PC-3 (cell line): ENCODE results near the gene LRP5. TPM values are rescaled to one million over a fixed set of nuclear protein-coding genes. Genes with fewer than 3 reads are reported as not detected.

Experiments used
- ATAC-seq: fragments of 200-7000 bp; cut with Tn5 transposase; 2 replicates; pipeline ENCODE4 v1.9.1; 2020; ENCODE audit warnings: mild to moderate bottlenecking, moderate library complexity
- BruUV-seq: library from RNA; stranded (reverse); fragments of 400-500 nt; replicated peaks from 2 replicates; lab custom pipeline; 2021; lab: Mats Ljungman, UMichigan
- CTCF ChIA-PET: fragments of 300-600 bp; sonication (Branson Sonifier 250); formaldehyde crosslinking; loops from one replicate; lab custom pipeline; 2022; ENCODE audit warnings: antibody characterized with exemption; lab: Charles Lee
- POLR2A ChIA-PET: fragments of 300-600 bp; sonication (Branson Sonifier 250); formaldehyde crosslinking; loops from one replicate; lab custom pipeline; 2022; ENCODE audit warnings: antibody characterized with exemption; ENCODE audit not compliant: unreplicated experiment; lab: Charles Lee
- DNase-seq: peaks from one replicate; pipeline ENCODE4 v3.0.0-alpha.2; 2015
- H2AFZ ChIP-seq: fragments of 300-600 bp; sonication (generic); 2 replicates; pipeline ENCODE4 v1.6.0; 2016; ENCODE audit warnings: antibody characterized with exemption, low read length
- H3F3A ChIP-seq: fragments of 300-600 bp; sonication (generic); one replicate; pipeline ENCODE4 v1.6.0; 2017; ENCODE audit warnings: antibody characterized with exemption, low read length, control low read depth, mild to moderate bottlenecking; ENCODE audit not compliant: unreplicated experiment
- H3K27ac ChIP-seq: fragments of 300-600 bp; sonication (generic); 2 replicates; pipeline ENCODE4 v1.5.1; 2016; ENCODE audit warnings: mild to moderate bottlenecking, low read length
- H3K27me3 ChIP-seq: fragments of 300-600 bp; sonication (generic); 2 replicates; pipeline ENCODE4 v1.6.1; 2016; ENCODE audit warnings: low read length, mixed read lengths
- H3K36me3 ChIP-seq: fragments of 300-600 bp; sonication (generic); 2 replicates; pipeline ENCODE4 v1.6.1; 2016; ENCODE audit warnings: low read depth, mixed run types, low read length, mixed read lengths
- H3K4me1 ChIP-seq: fragments of 300-600 bp; sonication (generic); 2 replicates; pipeline ENCODE4 v1.5.1; 2016; ENCODE audit warnings: low read length; ENCODE audit not compliant: insufficient read depth
- H3K4me2 ChIP-seq: fragments of 300-600 bp; sonication (generic); 2 replicates; pipeline ENCODE4 v1.6.0; 2016; ENCODE audit warnings: low read length
- H3K4me3 ChIP-seq: fragments of 300-600 bp; sonication (generic); 2 replicates; pipeline ENCODE4 v1.5.1; 2016; ENCODE audit warnings: mild to moderate bottlenecking, low read length, mixed read lengths
- H3K79me2 ChIP-seq: fragments of 300-600 bp; sonication (generic); 2 replicates; pipeline ENCODE4 v1.6.1; 2017; ENCODE audit warnings: low read length, mixed read lengths
- H3K9ac ChIP-seq: fragments of 300-600 bp; sonication (generic); 2 replicates; pipeline ENCODE4 v1.6.0; 2016; ENCODE audit warnings: mild to moderate bottlenecking, low read length
- H3K9me2 ChIP-seq: fragments of 300-600 bp; sonication (generic); replicated peaks from 2 replicates; pipeline ENCODE4 v1.6.1; 2016; ENCODE audit warnings: mixed run types, low read length, mixed read lengths
- H3K9me3 ChIP-seq: fragments of 300-600 bp; sonication (generic); 2 replicates; pipeline ENCODE4 v1.6.1; 2016; ENCODE audit warnings: low read length, mixed read lengths
- H4K20me1 ChIP-seq: fragments of 300-600 bp; sonication (generic); 2 replicates; pipeline ENCODE4 v1.6.1; 2016; ENCODE audit warnings: low read length, mixed read lengths
- EZH2 ChIP-seq: fragments of 300-600 bp; sonication (generic); IDR thresholded peaks from one replicate; pipeline ENCODE4 v1.6.1; 2017; ENCODE audit warnings: antibody characterized with exemption, mild to moderate bottlenecking, low read length; ENCODE audit not compliant: unreplicated experiment
- EZH2phosphoT487 ChIP-seq: fragments of 300-600 bp; sonication (generic); IDR thresholded peaks from 2 replicates; pipeline ENCODE4 v1.6.1; 2018; ENCODE audit warnings: mild to moderate bottlenecking, antibody characterized with exemption, low read length, borderline replicate concordance
- intact Hi-C: fragments of 100-400 bp; cut with micrococcal nuclease; formaldehyde crosslinking; loops from 2 replicates; pipeline ENCODE4 v1.9.0; 2023
- total RNA-seq: library from RNA; depleted of rRNA; stranded (reverse); fragments of >200 nt; gene quantifications from 2 replicates; pipeline ENCODE4 v1.2.3, GENCODE V29; 2014
- TF ChIP-seq, protein P1 (sequence below): fragments of 300-600 bp; sonication (generic); conservative IDR thresholded peaks from 2 replicates; pipeline ENCODE4 v1.5.1; 2017; ENCODE audit warnings: antibody characterized with exemption, low read depth, mild to moderate bottlenecking, low read length

LRP5 gene
- total RNA-seq, 1 experiment from 2014 or later = 64.3 TPM

DNA sequence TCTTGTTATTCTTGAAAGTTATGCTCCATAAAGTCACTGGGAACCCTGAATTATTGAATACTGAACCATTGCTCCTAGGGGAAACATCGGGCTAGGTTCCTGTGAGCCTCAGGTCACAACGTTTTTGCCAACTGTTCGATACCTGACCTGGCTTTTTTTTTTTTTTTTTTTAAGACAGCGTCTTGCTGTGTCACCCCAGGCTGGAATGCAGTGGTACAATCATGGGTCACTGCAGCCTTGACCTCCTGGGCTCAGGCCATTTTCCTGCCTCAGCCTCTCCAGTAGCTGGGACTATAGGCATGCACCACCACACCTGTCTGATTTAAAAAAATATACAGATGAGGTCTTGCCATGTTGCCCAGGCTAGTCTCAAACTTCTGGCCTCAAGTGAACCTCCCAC is 22.5 kb downstream of the LRP5 start:
- CTCF ChIA-PET = interaction anchor here (0.7 kb wide), 1 partner anchor 61 kb away, joined by 11 read pairs; no protein-coding TSS in a partner anchor

DNA sequence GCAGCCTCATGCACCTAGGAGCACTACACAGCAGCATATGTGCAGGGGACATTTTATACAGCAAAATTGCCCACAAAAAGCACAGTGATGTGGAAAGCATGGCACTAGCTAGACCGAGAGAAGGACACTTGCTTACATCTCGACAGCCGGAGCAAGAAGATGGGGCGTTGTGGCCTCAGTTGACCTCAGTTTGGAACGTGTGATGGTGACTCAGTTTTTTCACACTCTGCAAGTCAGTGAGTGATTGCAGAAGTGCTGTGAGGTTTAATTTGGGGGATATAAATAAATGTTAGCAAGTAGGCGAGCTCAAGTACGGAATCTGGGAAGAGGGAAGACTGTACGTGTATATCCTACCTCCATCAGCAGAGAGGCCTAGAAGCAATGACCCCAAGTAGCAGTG is 23.3 kb downstream of the LRP5 start:
- peaks cover 91% of the 10 kb centered on the region for H3K79me2 ChIP-seq
- no peaks in the 10 kb centered on the region for H3F3A ChIP-seq
- no peak overlapping the region for H3K4me2 ChIP-seq
- H3K27me3 ChIP-seq = no peaks in the 10 kb centered on the region
- no peak for DNase-seq
- no peak for TF ChIP-seq EZH2phosphoT487
- no peaks in the 10 kb centered on the region for H3K9me2 ChIP-seq
- ATAC-seq = no peak
- no peak overlapping the region for H3K9ac ChIP-seq
- H3K27ac ChIP-seq = no peak overlapping the region
- BruUV-seq = no TSS peak
- H3K9me3 ChIP-seq = no peaks in the 10 kb centered on the region
- ChIA-PET CTCF (interaction anchor here (0.7 kb wide), 1 partner anchor 60 kb away, joined by 11 read pairs; no protein-coding TSS in a partner anchor), POLR2A (no interaction called here)
- peaks cover 12% of the 10 kb centered on the region; the same call in 1 of the 2 replicates for H4K20me1 ChIP-seq
- intact Hi-C loops = no loop called here
- H3K4me3 ChIP-seq = no peak overlapping the region
- H3K4me1 ChIP-seq = peaks cover 6% of the 10 kb centered on the region
- H3K36me3 ChIP-seq = no peaks in the 10 kb centered on the region
- no peak overlapping the region for H2AFZ ChIP-seq

More for the DNA sequence above, 22.5 kb downstream of the LRP5 start:
- no peak for DNase-seq
- Histone ChIP-seq H3K4me3 (no peak overlapping the region), H3K4me1 (no peaks in the 10 kb centered on the region), H3K27me3 (no peaks in the 10 kb centered on the region), H3K27ac (no peak overlapping the region), H3K9me3 (no peaks in the 10 kb centered on the region), H3K9ac (no peak overlapping the region), H4K20me1 (peaks cover 12% of the 10 kb centered on the region; the same call in 1 of the 2 replicates), H3K4me2 (no peak overlapping the region), H3K36me3 (no peaks in the 10 kb centered on the region), H3K79me2 (peaks cover 91% of the 10 kb centered on the region), H3F3A (no peaks in the 10 kb centered on the region), H3K9me2 (no peaks in the 10 kb centered on the region), H2AFZ (no peak overlapping the region)
- BruUV-seq = no TSS peak
- intact Hi-C loops = no loop called here
- POLR2A ChIA-PET = no interaction called here
- TF ChIP-seq EZH2phosphoT487 (no peak), EZH2 (no peak)
- TF ChIP-seq, protein P1, sequence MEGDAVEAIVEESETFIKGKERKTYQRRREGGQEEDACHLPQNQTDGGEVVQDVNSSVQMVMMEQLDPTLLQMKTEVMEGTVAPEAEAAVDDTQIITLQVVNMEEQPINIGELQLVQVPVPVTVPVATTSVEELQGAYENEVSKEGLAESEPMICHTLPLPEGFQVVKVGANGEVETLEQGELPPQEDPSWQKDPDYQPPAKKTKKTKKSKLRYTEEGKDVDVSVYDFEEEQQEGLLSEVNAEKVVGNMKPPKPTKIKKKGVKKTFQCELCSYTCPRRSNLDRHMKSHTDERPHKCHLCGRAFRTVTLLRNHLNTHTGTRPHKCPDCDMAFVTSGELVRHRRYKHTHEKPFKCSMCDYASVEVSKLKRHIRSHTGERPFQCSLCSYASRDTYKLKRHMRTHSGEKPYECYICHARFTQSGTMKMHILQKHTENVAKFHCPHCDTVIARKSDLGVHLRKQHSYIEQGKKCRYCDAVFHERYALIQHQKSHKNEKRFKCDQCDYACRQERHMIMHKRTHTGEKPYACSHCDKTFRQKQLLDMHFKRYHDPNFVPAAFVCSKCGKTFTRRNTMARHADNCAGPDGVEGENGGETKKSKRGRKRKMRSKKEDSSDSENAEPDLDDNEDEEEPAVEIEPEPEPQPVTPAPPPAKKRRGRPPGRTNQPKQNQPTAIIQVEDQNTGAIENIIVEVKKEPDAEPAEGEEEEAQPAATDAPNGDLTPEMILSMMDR = no peak
- ATAC-seq = no peak

DNA sequence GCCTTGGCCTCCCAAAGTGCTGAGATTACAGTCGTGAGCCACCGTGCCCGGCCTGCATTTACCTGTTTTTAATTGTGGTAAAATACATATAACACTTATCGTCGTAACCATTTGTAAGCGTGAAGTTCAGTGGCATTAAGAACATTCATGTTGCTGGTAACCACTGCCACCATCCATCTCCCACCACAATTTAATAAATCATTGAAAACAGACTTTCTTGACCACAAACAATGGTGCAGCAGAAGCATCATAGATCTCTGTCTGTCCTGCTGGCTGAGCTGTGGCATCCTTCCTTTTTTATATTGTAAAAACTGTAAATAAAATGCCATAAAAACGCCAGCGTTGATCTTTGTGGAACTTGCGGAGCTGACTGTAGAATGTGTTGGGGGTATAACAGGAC is 24.3 kb downstream of the LRP5 start:
- no peak overlapping the region for H2AFZ ChIP-seq
- no peaks in the 10 kb centered on the region for H3K9me2 ChIP-seq
- H3K79me2 ChIP-seq = peaks cover 92% of the 10 kb centered on the region
- H3K27ac ChIP-seq = no peak overlapping the region
- DNase-seq = no peak
- BruUV-seq = no TSS peak
- H3K4me2 ChIP-seq = no peak overlapping the region
- no peaks in the 10 kb centered on the region for H3F3A ChIP-seq
- H3K4me3 ChIP-seq = no peak overlapping the region
- ChIA-PET CTCF (no interaction called here), POLR2A (interaction anchor here (0.6 kb wide), 1 partner anchor 70 kb away, joined by 3 read pairs; no protein-coding TSS in a partner anchor)
- H3K4me1 ChIP-seq = peaks cover 17% of the 10 kb centered on the region
- intact Hi-C loops = no loop called here
- no peaks in the 10 kb centered on the region for H3K9me3 ChIP-seq
- no peak overlapping the region for H3K9ac ChIP-seq
- no peak for ATAC-seq
- no peaks in the 10 kb centered on the region for H3K27me3 ChIP-seq
- TF ChIP-seq EZH2 = no peak
- TF ChIP-seq, protein P1 = no peak
- TF ChIP-seq EZH2phosphoT487 = no peak
- H4K20me1 ChIP-seq = peaks cover 19% of the 10 kb centered on the region; the same call in 1 of the 2 replicates
- no peaks in the 10 kb centered on the region for H3K36me3 ChIP-seq
